Peyer's patch (tissue), 4 donors: ENCODE measurements around the gene ZYG11B.

Experiments
- POLR2A ChIP-seq, 2 donors: fragments of 450-650 bp; IDR thresholded peaks; one replicate each; pipeline ENCODE4 v1.5.1; 2017; ENCODE audit warnings: antibody characterized with exemption in 2 of 2, mild to moderate bottlenecking in 2 of 2, moderate library complexity in 2 of 2
- TF ChIP-seq, protein P1 (sequence below), 6 experiments: fragments of 450-650 bp in 4 of 6; fragments of 200-600 bp in 2 of 6; sonication (generic) in 1 of 6; IDR thresholded peaks; one replicate each; pipeline ENCODE4 v1.5.1; 2017 to 2019; ENCODE audit warnings: antibody characterized with exemption in 6 of 6, mild to moderate bottlenecking in 3 of 6, moderate library complexity in 1 of 6

DNA sequence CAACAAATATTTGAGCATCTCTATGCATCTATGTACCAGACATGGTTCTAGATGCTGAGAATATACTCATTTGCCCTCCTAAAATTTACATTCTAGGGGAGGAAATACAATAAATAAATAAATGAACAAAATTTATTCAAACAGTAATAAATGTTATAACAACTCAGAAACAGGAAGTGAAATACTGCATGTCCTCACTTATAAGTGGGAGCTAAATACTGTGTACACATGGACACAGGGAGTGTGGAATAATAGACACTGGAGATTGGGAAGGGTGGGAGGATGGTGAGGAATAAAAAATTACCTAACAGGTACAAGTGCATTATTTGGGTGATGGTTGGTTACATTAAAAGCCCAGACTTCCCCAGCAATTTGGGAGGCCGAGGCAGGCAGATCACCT is 32.4 kb upstream of the ZYG11B start:
- TF ChIP-seq, protein P1, sequence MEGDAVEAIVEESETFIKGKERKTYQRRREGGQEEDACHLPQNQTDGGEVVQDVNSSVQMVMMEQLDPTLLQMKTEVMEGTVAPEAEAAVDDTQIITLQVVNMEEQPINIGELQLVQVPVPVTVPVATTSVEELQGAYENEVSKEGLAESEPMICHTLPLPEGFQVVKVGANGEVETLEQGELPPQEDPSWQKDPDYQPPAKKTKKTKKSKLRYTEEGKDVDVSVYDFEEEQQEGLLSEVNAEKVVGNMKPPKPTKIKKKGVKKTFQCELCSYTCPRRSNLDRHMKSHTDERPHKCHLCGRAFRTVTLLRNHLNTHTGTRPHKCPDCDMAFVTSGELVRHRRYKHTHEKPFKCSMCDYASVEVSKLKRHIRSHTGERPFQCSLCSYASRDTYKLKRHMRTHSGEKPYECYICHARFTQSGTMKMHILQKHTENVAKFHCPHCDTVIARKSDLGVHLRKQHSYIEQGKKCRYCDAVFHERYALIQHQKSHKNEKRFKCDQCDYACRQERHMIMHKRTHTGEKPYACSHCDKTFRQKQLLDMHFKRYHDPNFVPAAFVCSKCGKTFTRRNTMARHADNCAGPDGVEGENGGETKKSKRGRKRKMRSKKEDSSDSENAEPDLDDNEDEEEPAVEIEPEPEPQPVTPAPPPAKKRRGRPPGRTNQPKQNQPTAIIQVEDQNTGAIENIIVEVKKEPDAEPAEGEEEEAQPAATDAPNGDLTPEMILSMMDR (IDR thresholded peaks at IDR 0.05): no peak
- TF ChIP-seq POLR2A (IDR thresholded peaks at IDR 0.05): no peak
